Suppressor macrophage (primary cell): ENCODE measurements around the gene L1TD1.
"Not testable (repeated sequence)": the region's sequence is repeated elsewhere in the genome, so short reads cannot be mapped to it uniquely, and the experiment has no call there.

Experiments used
- DNase-seq, 4 experiments: peaks; one replicate each; pipeline ENCODE4 v3.0.0-alpha.2; 2020 to 2022

The L1TD1 gene

GRCh38 chr1:62198069-62198780 is 3.6 kb downstream of the L1TD1 start:
- peak; percentile 7 to 37 (median 10) for DNase-seq

GRCh38 chr1:62198781-62199125 is 4.1 kb downstream of the L1TD1 start:
- DNase-seq: no peak

GRCh38 chr1:62207187-62207586 is 12.5 kb downstream of the L1TD1 start:
- DNase-seq: no peak

- DNase-seq: no peak
Observed at GRCh38 chr1:62208087-62208486, 13.4 kb downstream of the L1TD1 start.

- DNase-seq: no peak
Observed at GRCh38 chr1:62208970-62209369, 14.3 kb downstream of the L1TD1 start.

- DNase-seq: peak; percentile 31 to 77 (median 50)
Observed at GRCh38 chr1:62209931-62210595, 15.4 kb downstream of the L1TD1 start.

- no peak for DNase-seq
Observed at GRCh38 chr1:62210960-62211359, 16.3 kb downstream of the L1TD1 start.

- no peak for DNase-seq
Observed at GRCh38 chr1:62212411-62212810, 17.8 kb downstream of the L1TD1 start.

- no peak for DNase-seq
Observed at GRCh38 chr1:62213075-62213914, 18.6 kb downstream of the L1TD1 start.

GRCh38 chr1:62218604-62219003 is 24.0 kb downstream of the L1TD1 start:
- DNase-seq: peak; percentile 23 to 59 (median 30)

- DNase-seq: not testable (repeated sequence)
Observed at GRCh38 chr1:62220456-62220855, 25.8 kb downstream of the L1TD1 start.

GRCh38 chr1:62221171-62221570 is 26.5 kb downstream of the L1TD1 start:
- DNase-seq: no peak

- no peak for DNase-seq
Observed at GRCh38 chr1:62222321-62222720, 27.7 kb downstream of the L1TD1 start.

GRCh38 chr1:62224182-62224581 is 29.5 kb downstream of the L1TD1 start:
- no peak for DNase-seq

- DNase-seq: no peak
Observed at GRCh38 chr1:62227496-62227895, 32.8 kb downstream of the L1TD1 start.

GRCh38 chr1:62228136-62228882 is 33.7 kb downstream of the L1TD1 start:
- DNase-seq: peak; percentile 32 to 62 (median 60)

- no peak for DNase-seq
Observed at GRCh38 chr1:62228883-62229187, 34.2 kb downstream of the L1TD1 start.

GRCh38 chr1:62229468-62229867 is 34.8 kb downstream of the L1TD1 start:
- DNase-seq: peak in 1 of 4 experiments; percentile 40

- DNase-seq: no peak
Observed at GRCh38 chr1:62229932-62230331, 35.3 kb downstream of the L1TD1 start.

GRCh38 chr1:62230718-62231117 is 36.1 kb downstream of the L1TD1 start:
- DNase-seq: peak in 2 of 4 experiments; percentile 24 to 34

GRCh38 chr1:62232871-62233278 is 38.2 kb downstream of the L1TD1 start:
- no peak for DNase-seq

GRCh38 chr1:62233926-62234450 is 39.3 kb downstream of the L1TD1 start:
- DNase-seq: no peak

GRCh38 chr1:62234688-62235087 is 40.0 kb downstream of the L1TD1 start:
- no peak for DNase-seq
